Naive thymus-derived CD4-positive, alpha-beta T cell (primary cell): ENCODE data around the gene ZNF638. TPM values are rescaled to one million over a fixed set of nuclear protein-coding genes. Genes with fewer than 3 reads are reported as not detected.
A peak's percentile ranks its signal among the peaks of the same experiment; 100 is the strongest.

ENCODE experiments used
- ATAC-seq: fragments of 150-1000 bp; cut with Tn5 transposase; 2 replicates; pipeline ENCODE4 v1.10.0; 2021; ENCODE audit warnings: mild to moderate bottlenecking, moderate library complexity
- CTCF ChIA-PET: fragments of 350-600 bp; sonication (Branson Sonifier 250); formaldehyde crosslinking; loops from one replicate; lab custom pipeline; 2021; ENCODE audit warnings: antibody characterized with exemption; lab: Charles Lee
- POLR2A ChIA-PET: fragments of 350-600 bp; sonication (Branson Sonifier 250); formaldehyde crosslinking; loops from one replicate; lab custom pipeline; 2021; ENCODE audit warnings: antibody characterized with exemption, inconsistent platforms; lab: Charles Lee
- DNase-seq, 9 donors: peaks; one replicate each; pipeline versions ENCODE4 v3.0.0 to v3.0.0-alpha.2; 2020 to 2022; ENCODE audit warnings: mixed read lengths in 1 of 9
- H3K27ac ChIP-seq: one replicate; pipeline ENCODE4 v1.7.0; 2013; ENCODE audit warnings: mild to moderate bottlenecking, low read depth, low read length, moderate library complexity
- H3K27me3 ChIP-seq, 2 donors: one replicate each; pipeline ENCODE4 v1.7.0; 2013; ENCODE audit warnings: low read length in 2 of 2, mild to moderate bottlenecking in 2 of 2, moderate library complexity in 2 of 2; ENCODE audit not compliant: control insufficient read depth in 2 of 2, insufficient read depth in 2 of 2
- H3K36me3 ChIP-seq, 3 experiments: 1 replicate in 2 of 3; 2 replicates in 1 of 3; pipeline ENCODE4 v1.7.0; 2013; ENCODE audit warnings: low read length in 3 of 3, mild to moderate bottlenecking in 3 of 3, moderate library complexity in 1 of 3; ENCODE audit not compliant: insufficient read depth in 3 of 3, control insufficient read depth in 2 of 3
- H3K4me1 ChIP-seq, 2 donors: one replicate each; pipeline ENCODE4 v1.7.0; 2013; ENCODE audit warnings: low read length in 2 of 2, mild to moderate bottlenecking in 2 of 2, moderate library complexity in 1 of 2; ENCODE audit not compliant: control insufficient read depth in 2 of 2, insufficient read depth in 2 of 2
- H3K4me3 ChIP-seq: 2 replicates; pipeline ENCODE4 v1.7.0; 2013; ENCODE audit warnings: mild to moderate bottlenecking, low read length
- H3K9me3 ChIP-seq, 3 experiments: 1 replicate in 2 of 3; 2 replicates in 1 of 3; pipeline ENCODE4 v1.7.0; 2013; ENCODE audit warnings: low read length in 3 of 3; ENCODE audit not compliant: control insufficient read depth in 2 of 3
- H3K27ac Mint-ChIP-seq, 9 donors: one replicate each; pipeline ENCODE4 v1.8.0; 2020 to 2022; ENCODE audit warnings: mixed read lengths in 9 of 9, mild to moderate bottlenecking in 8 of 9, moderate library complexity in 5 of 9, inconsistent platforms in 2 of 9
- H3K27me3 Mint-ChIP-seq, 5 donors: one replicate each; pipeline ENCODE4 v1.8.0; 2021 to 2022; ENCODE audit warnings: mixed read lengths in 5 of 5, mild to moderate bottlenecking in 1 of 5
- H3K36me3 Mint-ChIP-seq, 5 donors: one replicate each; pipeline ENCODE4 v1.8.0; 2020 to 2022; ENCODE audit warnings: mixed read lengths in 5 of 5, mild to moderate bottlenecking in 3 of 5, inconsistent platforms in 1 of 5
- H3K4me1 Mint-ChIP-seq, 7 donors: one replicate each; pipeline ENCODE4 v1.8.0; 2020 to 2022; ENCODE audit warnings: mixed read lengths in 7 of 7, mild to moderate bottlenecking in 3 of 7, inconsistent platforms in 1 of 7
- H3K4me3 Mint-ChIP-seq, 10 donors: one replicate each; pipeline ENCODE4 v1.8.0; 2020 to 2022; ENCODE audit warnings: mild to moderate bottlenecking in 10 of 10, mixed read lengths in 10 of 10, moderate library complexity in 6 of 10, inconsistent platforms in 2 of 10
- H3K9me3 Mint-ChIP-seq, 11 donors: one replicate each; pipeline ENCODE4 v1.8.0; 2020 to 2022; ENCODE audit warnings: mixed read lengths in 11 of 11, mild to moderate bottlenecking in 4 of 11, inconsistent platforms in 1 of 11, moderate library complexity in 1 of 11
- intact Hi-C, 2 donors: fragments of 100-400 bp; cut with micrococcal nuclease; formaldehyde crosslinking; loops; one replicate each; pipeline ENCODE4 v1.15.1; 2023
- polyA plus RNA-seq, 2 donors: library from polyadenylated mRNA; unstranded; fragments of 300-500 nt; fragmentation: Illumina TruSeq; gene quantifications; one replicate each; pipeline ENCODE4 v1.2.3, GENCODE V29; 2021
- total RNA-seq, 6 experiments: library from RNA in 5 of 6; stranded (reverse) in 5 of 6; gene quantifications; 1 replicate in 5 of 6; 2 replicates in 1 of 6; pipeline ENCODE4 v1.2.3 and lab custom pipeline; 2021 to 2026

Gene ZNF638
- total and polyA plus RNA-seq, 7 experiments from 2014 or later = 57.6 to 204 (median 114) TPM

DNA sequence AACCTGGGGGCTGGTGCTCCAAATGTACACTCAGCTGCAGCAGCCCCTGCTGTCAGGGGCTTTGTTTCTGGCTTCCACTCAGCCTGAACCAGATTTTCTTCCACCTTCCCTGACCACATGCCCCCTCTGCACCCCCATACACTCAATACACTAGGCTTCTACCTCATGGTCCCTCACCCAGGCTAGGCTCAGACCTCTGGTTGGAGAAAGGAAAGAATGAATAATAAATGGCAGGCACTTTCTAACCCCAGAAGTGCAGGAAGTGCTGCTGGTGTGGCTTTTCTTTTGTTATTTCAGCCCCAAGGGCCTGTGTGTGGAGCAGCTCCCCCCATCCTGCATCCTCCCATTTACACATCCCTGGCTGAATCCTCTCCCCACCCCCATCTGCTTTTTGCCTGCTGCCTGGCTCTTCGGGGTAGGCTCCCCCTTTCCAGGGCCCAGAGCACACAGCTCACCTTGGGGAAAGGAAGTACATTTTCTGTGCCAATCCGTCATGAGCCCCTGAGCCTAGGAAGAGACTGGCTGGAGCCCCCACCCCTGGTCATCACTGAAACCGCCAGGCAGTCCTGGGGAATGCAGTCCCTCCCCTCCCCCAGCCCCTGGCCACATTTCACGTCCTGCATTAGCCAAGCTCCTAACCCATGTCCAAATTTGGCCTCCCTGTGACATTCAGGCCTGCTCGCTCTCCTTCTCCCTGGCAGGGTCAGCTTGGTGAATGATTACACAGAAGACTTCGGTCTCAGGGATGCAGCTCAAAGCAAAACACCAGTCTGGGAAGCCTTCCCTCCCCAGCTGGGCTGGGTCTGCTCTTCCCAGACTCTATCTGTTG is 124.4 kb downstream of the ZNF638 start:
- Mint-ChIP-seq H3K27me3 (peaks cover 26 to 52% (median 42%) of the 10 kb centered on the region in 5 donors), H3K9me3 (no peaks in the 10 kb centered on the region), H3K4me1 (peaks cover 9 to 33% (median 23%) of the 10 kb centered on the region in 7 donors), H3K27ac (no peak overlapping the region), H3K4me3 (peak overlapping the region in 1 of 10 donors; percentile 28), H3K36me3 (peaks cover 0 to 4% (median 0%) of the 10 kb centered on the region in 5 donors)
- Histone ChIP-seq H3K27ac (no peak overlapping the region), H3K36me3 (no peaks in the 10 kb centered on the region), H3K4me3 (no peak overlapping the region), H3K4me1 (peaks cover 0 to 7% of the 10 kb centered on the region in 2 donors), H3K9me3 (no peaks in the 10 kb centered on the region), H3K27me3 (no peaks in the 10 kb centered on the region)
- ATAC-seq (no peak), DNase-seq (no peak)
- POLR2A ChIA-PET = no interaction called here
- intact Hi-C loops = no loop called here
- CTCF ChIA-PET = interaction anchor here (1.3 kb wide), 1 partner anchor 157 kb away, joined by 3 read pairs; no protein-coding TSS in a partner anchor

DNA sequence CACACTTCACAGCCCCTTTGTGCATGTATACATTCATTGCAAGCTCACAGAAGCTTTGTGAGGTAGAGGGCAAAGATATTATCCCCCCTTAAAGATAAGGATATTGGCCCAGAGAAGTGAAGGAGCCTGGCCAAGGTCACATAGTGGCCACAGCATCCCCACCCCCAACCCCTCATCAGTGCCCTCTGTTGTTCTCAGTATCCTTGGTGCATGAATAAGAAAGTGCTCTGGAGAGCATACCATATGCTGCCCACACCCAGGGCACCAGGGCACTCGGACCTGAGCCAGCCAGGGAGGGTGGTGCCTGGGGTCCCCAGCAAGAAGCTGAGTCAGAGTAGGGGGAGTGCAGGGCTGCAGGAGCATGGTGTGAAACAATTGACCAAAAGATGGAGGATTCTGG is 125.0 kb downstream of the ZNF638 start:
- H3K27ac ChIP-seq = no peak overlapping the region
- no peaks in the 10 kb centered on the region for H3K27me3 ChIP-seq
- Mint-ChIP-seq H3K27ac (no peak overlapping the region), H3K9me3 (peaks cover 0 to 5% (median 0%) of the 10 kb centered on the region in 11 donors), H3K36me3 (peaks cover 0 to 4% (median 0%) of the 10 kb centered on the region in 5 donors), H3K4me3 (no peak overlapping the region), H3K4me1 (peaks cover 9 to 30% (median 22%) of the 10 kb centered on the region in 7 donors), H3K27me3 (peaks cover 20 to 48% (median 36%) of the 10 kb centered on the region in 5 donors)
- intact Hi-C loops = no loop called here
- POLR2A ChIA-PET = no interaction called here
- H3K36me3 ChIP-seq = no peaks in the 10 kb centered on the region
- ATAC-seq = no peak
- H3K9me3 ChIP-seq = no peaks in the 10 kb centered on the region
- CTCF ChIA-PET = interaction anchor here (1.3 kb wide), 1 partner anchor 157 kb away, joined by 3 read pairs; no protein-coding TSS in a partner anchor
- H3K4me3 ChIP-seq = no peak overlapping the region
- peaks cover 0 to 7% of the 10 kb centered on the region in 2 donors for H3K4me1 ChIP-seq
- DNase-seq = no peak

DNA sequence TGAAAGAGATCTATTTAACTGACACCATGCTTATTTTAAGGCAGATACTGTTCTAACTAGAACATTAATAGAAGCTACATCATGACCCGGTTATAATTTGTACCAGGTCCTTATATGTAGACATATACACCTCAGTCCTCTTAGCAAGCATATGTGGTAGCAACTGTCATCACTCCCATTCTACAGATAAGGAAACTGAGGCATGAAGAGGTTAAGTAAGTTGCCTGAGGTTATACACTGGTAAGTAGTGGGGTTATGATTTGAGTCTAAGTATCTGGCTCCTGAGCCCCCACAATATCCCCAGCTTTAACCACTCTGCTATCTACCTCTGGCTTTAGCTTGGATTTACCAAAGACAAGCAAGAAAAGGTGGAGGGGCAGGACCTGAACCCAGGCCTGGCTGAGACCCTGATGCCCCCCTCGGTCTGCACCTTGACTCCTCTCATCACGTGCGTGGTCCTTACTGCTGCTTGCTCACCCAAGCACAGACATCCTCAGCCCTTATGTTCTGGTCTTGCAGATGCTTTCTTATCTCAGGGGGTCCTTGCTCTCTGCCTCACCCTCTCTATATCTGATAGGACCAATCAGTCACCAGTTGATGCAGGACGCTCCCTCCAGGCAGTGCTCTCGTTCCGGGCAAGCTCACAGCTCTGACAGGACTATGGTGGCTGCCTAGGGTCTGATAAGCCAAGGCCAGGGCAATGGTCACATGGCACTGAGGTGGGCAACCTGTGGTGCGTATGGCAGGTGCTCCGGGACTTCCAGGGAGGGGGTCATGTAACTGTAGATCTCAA is 125.7 kb downstream of the ZNF638 start:
- Mint-ChIP-seq H3K27me3 (peaks cover 20 to 41% (median 32%) of the 10 kb centered on the region in 5 donors), H3K4me1 (peaks cover 9 to 26% (median 19%) of the 10 kb centered on the region in 7 donors), H3K36me3 (peaks cover 0 to 4% (median 0%) of the 10 kb centered on the region in 5 donors), H3K4me3 (no peak overlapping the region), H3K9me3 (peaks cover 0 to 5% (median 0%) of the 10 kb centered on the region in 11 donors), H3K27ac (no peak overlapping the region)
- Histone ChIP-seq H3K27ac (no peak overlapping the region), H3K27me3 (no peaks in the 10 kb centered on the region), H3K36me3 (no peaks in the 10 kb centered on the region), H3K9me3 (peaks cover 0 to under 1% (median 0%) of the 10 kb centered on the region in 3 experiments), H3K4me1 (peaks cover 0 to 7% of the 10 kb centered on the region in 2 donors), H3K4me3 (no peak overlapping the region)
- intact Hi-C loops = no loop called here
- ATAC-seq (no peak), DNase-seq (no peak)
- POLR2A ChIA-PET = no interaction called here
- CTCF ChIA-PET = interaction anchor here (1.3 kb wide), 1 partner anchor 158 kb away, joined by 3 read pairs; no protein-coding TSS in a partner anchor

DNA sequence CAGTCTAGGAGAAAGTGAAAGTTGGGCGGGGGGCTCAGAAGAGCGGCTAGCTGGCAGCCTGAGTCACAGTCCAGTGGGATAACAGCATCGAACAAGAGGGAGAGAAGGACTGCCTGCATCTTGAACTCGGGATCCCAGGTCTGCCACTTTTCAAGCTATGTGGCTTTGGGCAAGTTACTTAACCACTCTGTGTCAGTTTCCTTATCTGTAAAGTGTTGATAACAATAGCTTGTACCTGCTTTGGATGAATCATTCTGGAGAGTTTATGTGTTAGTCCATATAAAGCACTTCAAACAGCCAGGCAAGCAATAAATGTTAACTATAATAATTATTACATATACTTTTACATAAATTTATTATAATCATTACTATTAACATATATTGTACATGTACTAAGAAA is 126.3 kb downstream of the ZNF638 start:
- Mint-ChIP-seq H3K4me3 (no peak overlapping the region), H3K27ac (no peak overlapping the region), H3K4me1 (peaks cover 3 to 20% (median 13%) of the 10 kb centered on the region in 7 donors), H3K9me3 (peaks cover 0 to 5% (median 0%) of the 10 kb centered on the region in 11 donors), H3K27me3 (peaks cover 20 to 38% (median 32%) of the 10 kb centered on the region in 5 donors), H3K36me3 (peaks cover 0 to 4% (median 0%) of the 10 kb centered on the region in 5 donors)
- Histone ChIP-seq H3K9me3 (peaks cover 0 to 7% (median 0%) of the 10 kb centered on the region in 3 experiments), H3K27ac (no peak overlapping the region), H3K4me3 (no peak overlapping the region), H3K27me3 (no peaks in the 10 kb centered on the region), H3K4me1 (peaks cover 0 to 4% of the 10 kb centered on the region in 2 donors), H3K36me3 (no peaks in the 10 kb centered on the region)
- ChIA-PET POLR2A (no interaction called here), CTCF (no interaction called here)
- ATAC-seq (no peak), DNase-seq (no peak)
- intact Hi-C loops = no loop called here

DNA sequence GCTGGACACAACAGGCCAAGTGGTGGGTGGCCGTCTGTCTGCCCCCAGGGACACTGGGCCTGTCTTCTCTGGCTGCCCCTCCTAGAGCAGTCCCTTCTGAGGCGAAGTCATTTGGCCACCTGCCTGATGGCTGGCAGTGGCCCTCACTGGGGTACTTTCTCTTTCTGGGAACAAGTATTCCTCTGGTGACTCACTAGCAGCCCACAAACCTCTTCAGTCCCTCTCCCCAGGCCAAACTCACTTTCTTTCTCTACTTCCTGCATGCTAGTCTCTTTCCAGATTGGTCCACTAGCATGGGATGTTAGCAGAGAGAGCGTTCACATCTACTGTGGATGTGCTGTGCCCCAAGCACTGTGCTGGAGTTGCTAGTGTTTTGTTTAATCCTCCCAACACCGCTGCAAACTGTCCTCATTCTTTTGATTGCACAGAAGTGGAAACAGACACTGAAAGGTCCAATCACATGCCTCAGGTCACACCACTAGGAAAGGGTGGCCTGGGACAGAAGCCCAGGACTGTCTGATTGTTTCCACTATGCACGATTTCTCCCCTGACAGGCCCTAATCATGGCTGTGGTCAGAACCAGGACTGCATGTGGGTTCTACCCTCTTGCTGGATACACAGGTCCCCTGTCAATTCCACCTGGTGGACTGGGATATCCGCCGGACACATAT is 127.0 kb downstream of the ZNF638 start:
- POLR2A ChIA-PET = no interaction called here

DNA sequence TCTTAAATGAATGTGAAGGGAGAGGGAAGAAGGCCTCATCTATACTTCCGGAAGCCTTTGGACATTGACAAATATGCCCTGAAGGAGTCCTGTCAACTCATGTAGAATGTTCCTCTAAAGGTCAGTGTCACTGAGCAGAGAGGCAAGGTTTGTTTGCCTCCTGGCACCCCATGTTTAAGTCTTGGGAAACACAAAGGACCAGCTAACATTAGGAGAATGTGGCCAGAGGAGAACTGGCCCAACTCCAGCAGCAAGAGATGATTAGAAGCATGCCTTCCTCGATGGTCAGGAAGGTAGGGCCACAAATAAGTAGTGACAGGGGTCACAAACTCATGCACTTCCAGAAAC is 127.5 kb downstream of the ZNF638 start:
- ChIA-PET POLR2A (no interaction called here), CTCF (no interaction called here)
- intact Hi-C loops = no loop called here
- H3K4me1 Mint-ChIP-seq = peaks cover 0 to 14% (median 10%) of the 10 kb centered on the region in 7 donors
- H3K9me3 Mint-ChIP-seq = peaks cover 0 to 5% (median 0%) of the 10 kb centered on the region in 11 donors
- H3K4me1 ChIP-seq = peaks cover 0 to under 1% of the 10 kb centered on the region in 2 donors
- DNase-seq (no peak), ATAC-seq (no peak)
- peaks cover 17 to 34% (median 29%) of the 10 kb centered on the region in 5 donors for H3K27me3 Mint-ChIP-seq
- H3K36me3 Mint-ChIP-seq = peaks cover 0 to 4% (median 0%) of the 10 kb centered on the region in 5 donors
- H3K27me3 ChIP-seq = no peaks in the 10 kb centered on the region
- no peak overlapping the region for H3K4me3 ChIP-seq
- no peak overlapping the region for H3K27ac Mint-ChIP-seq
- H3K4me3 Mint-ChIP-seq = no peak overlapping the region
- peaks cover 0 to 8% (median 0%) of the 10 kb centered on the region in 3 experiments for H3K9me3 ChIP-seq
- no peak overlapping the region for H3K27ac ChIP-seq
- no peaks in the 10 kb centered on the region for H3K36me3 ChIP-seq

More for the DNA sequence above, 127.0 kb downstream of the ZNF638 start:
- Histone ChIP-seq H3K27me3 (no peaks in the 10 kb centered on the region), H3K36me3 (no peaks in the 10 kb centered on the region), H3K9me3 (peaks cover 0 to 8% (median 0%) of the 10 kb centered on the region in 3 experiments), H3K4me3 (no peak overlapping the region), H3K27ac (no peak overlapping the region), H3K4me1 (peaks cover 0 to 4% of the 10 kb centered on the region in 2 donors)
- ATAC-seq = no peak
- H3K9me3 Mint-ChIP-seq = peaks cover 0 to 5% (median 0%) of the 10 kb centered on the region in 11 donors
- peaks cover 0 to 14% (median 11%) of the 10 kb centered on the region in 7 donors for H3K4me1 Mint-ChIP-seq
- no peak overlapping the region for H3K4me3 Mint-ChIP-seq
- peaks cover 0 to 4% (median 0%) of the 10 kb centered on the region in 5 donors for H3K36me3 Mint-ChIP-seq
- intact Hi-C loops = no loop called here
- H3K27ac Mint-ChIP-seq = no peak overlapping the region
- peaks cover 18 to 34% (median 29%) of the 10 kb centered on the region in 5 donors for H3K27me3 Mint-ChIP-seq
- DNase-seq = no peak
- CTCF ChIA-PET = no interaction called here
